ENCODE results near the gene AFAP1. TPM values are rescaled to one million over a fixed set of nuclear protein-coding genes. Genes with fewer than 3 reads are reported as not detected.
"Not testable (repeated sequence)": the region's sequence is repeated elsewhere in the genome, so short reads cannot be mapped to it uniquely, and the experiment has no call there.

AFAP1 gene
- total RNA-seq, 4 donors from 2014 or later = 8.3 to 27.1 (median 11.1) TPM

DNA sequence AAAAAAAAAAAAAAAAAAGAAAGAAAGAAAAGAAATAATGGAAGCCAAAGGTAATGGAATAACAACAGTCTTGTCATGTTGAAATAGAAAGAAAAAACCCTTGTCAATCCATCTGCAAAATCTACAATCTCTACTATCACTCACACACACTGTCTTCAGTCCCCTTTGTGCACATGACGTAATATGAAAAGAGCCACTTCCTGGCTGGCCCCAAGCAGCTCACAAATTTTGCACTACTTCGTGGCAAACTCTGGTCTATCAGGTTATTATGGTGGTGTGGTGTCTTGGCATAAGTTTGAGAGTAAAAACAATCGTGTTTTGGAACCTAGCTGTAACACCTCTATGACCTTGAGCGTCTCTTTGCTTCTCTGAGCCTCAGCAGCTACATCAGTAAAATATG, 8.3 kb upstream of the AFAP1 start:
- Histone ChIP-seq H3K9me3 (no peaks in the 10 kb centered on the region), H3K27ac (no peak overlapping the region), H3K4me3 (no peak overlapping the region), H3K4me1 (no peaks in the 10 kb centered on the region), H3K27me3 (no peaks in the 10 kb centered on the region), H3K36me3 (no peaks in the 10 kb centered on the region)
- DNase-seq (ENCODE audit: low spot score in 2 of 2) = no peak
- TF ChIP-seq POLR2A (IDR thresholded peaks at IDR 0.05) = no peak
- TF ChIP-seq, protein P1, sequence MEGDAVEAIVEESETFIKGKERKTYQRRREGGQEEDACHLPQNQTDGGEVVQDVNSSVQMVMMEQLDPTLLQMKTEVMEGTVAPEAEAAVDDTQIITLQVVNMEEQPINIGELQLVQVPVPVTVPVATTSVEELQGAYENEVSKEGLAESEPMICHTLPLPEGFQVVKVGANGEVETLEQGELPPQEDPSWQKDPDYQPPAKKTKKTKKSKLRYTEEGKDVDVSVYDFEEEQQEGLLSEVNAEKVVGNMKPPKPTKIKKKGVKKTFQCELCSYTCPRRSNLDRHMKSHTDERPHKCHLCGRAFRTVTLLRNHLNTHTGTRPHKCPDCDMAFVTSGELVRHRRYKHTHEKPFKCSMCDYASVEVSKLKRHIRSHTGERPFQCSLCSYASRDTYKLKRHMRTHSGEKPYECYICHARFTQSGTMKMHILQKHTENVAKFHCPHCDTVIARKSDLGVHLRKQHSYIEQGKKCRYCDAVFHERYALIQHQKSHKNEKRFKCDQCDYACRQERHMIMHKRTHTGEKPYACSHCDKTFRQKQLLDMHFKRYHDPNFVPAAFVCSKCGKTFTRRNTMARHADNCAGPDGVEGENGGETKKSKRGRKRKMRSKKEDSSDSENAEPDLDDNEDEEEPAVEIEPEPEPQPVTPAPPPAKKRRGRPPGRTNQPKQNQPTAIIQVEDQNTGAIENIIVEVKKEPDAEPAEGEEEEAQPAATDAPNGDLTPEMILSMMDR (IDR thresholded peaks at IDR 0.05) = no peak
- no peak for TF ChIP-seq POLR2AphosphoS5 (IDR thresholded peaks at IDR 0.05)
- TF ChIP-seq EP300 (IDR thresholded peaks at IDR 0.05) = no peak
- WGBS = 63% methylated on average over 4 of the region's 4 CpGs

DNA sequence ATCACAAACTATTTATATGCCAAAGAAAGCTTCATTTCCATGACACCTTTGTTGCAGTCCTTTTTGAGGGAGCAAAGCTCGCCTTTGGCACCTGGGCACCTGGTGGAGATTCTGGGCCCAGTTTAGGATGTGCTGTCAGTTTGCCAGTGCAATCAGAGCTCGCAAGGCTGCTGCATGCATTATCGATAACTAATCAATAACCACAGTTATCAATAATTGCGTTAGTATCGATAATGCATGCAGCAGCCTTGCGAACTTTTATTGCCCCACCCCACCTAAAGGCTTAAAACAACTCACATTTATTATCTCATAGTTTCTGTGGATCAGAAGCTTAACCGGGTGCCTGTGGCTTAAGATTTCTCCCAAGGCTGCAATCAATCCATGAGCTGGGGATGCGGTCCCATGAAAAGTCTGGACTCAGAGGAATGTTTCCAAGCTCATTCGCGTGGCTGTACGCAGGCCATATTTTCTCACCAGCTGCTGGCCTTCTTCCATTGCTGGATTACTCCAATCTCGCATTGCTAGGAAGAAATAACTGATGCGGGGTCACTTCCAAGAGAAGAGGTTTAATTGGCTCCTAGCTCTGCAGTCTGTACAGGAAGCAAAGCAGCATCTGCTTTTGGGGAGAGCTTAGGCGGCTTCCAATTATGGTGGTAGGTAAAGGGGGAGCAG, 6.2 kb upstream of the AFAP1 start:
- Histone ChIP-seq H3K27ac (no peak overlapping the region), H3K4me1 (no peaks in the 10 kb centered on the region), H3K9me3 (no peaks in the 10 kb centered on the region), H3K27me3 (no peaks in the 10 kb centered on the region), H3K4me3 (no peak overlapping the region), H3K36me3 (no peaks in the 10 kb centered on the region)
- no peak for TF ChIP-seq EP300 (IDR thresholded peaks at IDR 0.05)
- no peak for TF ChIP-seq POLR2A (IDR thresholded peaks at IDR 0.05)
- TF ChIP-seq, protein P1 (IDR thresholded peaks at IDR 0.05) = no peak
- no peak for TF ChIP-seq POLR2AphosphoS5 (IDR thresholded peaks at IDR 0.05)
- WGBS = 75% methylated on average over 13 of the region's 14 CpGs
- DNase-seq (ENCODE audit: low spot score in 2 of 2) = no peak

DNA sequence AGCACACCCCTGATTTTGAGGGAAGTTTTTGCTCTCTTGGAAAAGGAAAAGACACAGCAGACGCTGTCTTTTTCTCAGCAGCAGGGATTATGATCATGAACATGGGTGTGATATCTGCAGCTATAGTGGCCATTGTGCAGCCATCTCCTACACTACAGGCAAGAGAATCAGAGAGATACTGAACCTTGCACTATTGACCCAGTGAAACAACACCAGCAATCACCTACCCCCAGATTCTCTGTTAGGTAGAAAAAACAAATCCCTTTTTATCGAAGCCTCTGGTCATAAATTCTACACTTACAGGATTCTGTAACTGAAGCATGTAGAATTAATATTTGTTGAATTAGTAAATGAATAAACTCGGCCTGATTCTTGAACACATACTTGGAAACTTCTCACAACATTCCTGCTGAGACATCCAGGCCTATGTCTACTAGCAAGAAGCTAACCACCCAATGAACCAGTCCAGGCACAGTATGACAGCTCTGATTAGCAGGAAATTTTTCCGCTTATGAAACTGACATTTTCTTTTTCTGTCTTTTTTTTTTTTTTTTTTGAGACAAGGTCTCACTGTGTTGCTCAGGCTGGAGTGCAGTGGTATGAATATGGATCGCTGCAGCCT, 5.0 kb upstream of the AFAP1 start:
- WGBS = 81% methylated on average over 5 of the region's 5 CpGs
- Histone ChIP-seq H3K4me3 (no peak overlapping the region), H3K27me3 (no peaks in the 10 kb centered on the region), H3K9me3 (no peaks in the 10 kb centered on the region), H3K4me1 (peaks cover 5% of the 10 kb centered on the region), H3K27ac (no peak overlapping the region), H3K36me3 (no peaks in the 10 kb centered on the region)
- TF ChIP-seq, protein P1 (IDR thresholded peaks at IDR 0.05) = no peak
- TF ChIP-seq POLR2AphosphoS5 (IDR thresholded peaks at IDR 0.05) (no peak), POLR2A (IDR thresholded peaks at IDR 0.05) (no peak), EP300 (IDR thresholded peaks at IDR 0.05) (no peak)
- DNase-seq (ENCODE audit: low spot score in 2 of 2) = no peak

DNA sequence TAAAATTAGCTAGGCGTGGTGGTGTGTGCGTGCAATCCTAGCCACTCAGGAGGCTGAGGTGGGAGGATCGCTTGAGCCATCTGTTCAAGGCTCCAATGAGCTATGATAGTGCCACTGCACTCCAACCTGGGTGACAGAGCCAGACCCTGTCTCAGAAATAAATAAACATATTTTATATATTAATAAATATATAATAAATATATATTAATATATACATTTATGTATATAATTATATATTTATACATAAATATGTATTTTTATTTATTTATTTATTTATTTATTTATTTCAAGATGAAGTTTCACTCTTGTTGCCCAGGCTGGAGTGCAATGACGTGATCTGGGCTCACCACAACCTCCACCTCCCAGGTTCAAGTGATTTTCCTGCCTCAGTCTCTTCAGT, 4.0 kb upstream of the AFAP1 start:
- H3K4me1 ChIP-seq; DNase-seq (ENCODE audit: low spot score in 2 of 2); H3K4me3 ChIP-seq; H3K9me3 ChIP-seq; H3K27me3 ChIP-seq; H3K27ac ChIP-seq; H3K36me3 ChIP-seq: not testable (repeated sequence)
- 96% methylated on average over 4 of the region's 4 CpGs for WGBS

DNA sequence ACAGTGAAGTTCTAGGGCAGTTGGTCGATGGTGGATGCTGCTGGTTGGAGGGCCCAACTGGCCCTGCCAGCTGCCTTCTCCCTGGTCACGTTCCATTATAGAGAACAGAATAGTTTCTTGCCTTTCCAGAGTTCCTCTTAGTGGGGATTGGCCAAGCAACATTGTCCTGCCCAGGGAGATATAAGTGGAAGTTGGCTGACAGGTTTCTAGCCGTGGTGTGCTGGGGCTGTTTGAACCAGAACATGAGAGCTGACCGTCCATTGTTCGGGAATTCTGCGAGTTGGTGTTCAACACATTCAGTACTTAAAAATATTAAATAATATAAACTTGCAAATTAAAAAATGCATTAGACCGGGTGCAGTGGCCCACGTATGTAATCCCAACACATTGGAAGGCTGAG, 3.5 kb upstream of the AFAP1 start:
- Histone ChIP-seq H3K27ac (no peak overlapping the region), H3K4me3 (no peak overlapping the region), H3K27me3 (no peaks in the 10 kb centered on the region), H3K4me1 (peaks cover 14% of the 10 kb centered on the region), H3K9me3 (no peaks in the 10 kb centered on the region), H3K36me3 (no peaks in the 10 kb centered on the region)
- 90% methylated on average over 8 of the region's 8 CpGs for WGBS
- DNase-seq (ENCODE audit: low spot score in 2 of 2) = no peak
- TF ChIP-seq EP300 (IDR thresholded peaks at IDR 0.05) (no peak), POLR2A (IDR thresholded peaks at IDR 0.05) (no peak), POLR2AphosphoS5 (IDR thresholded peaks at IDR 0.05) (no peak)
- TF ChIP-seq, protein P1 (IDR thresholded peaks at IDR 0.05) = no peak
